Uterus (tissue), 4 donors: ENCODE results near the gene CDKN2C. TPM values are rescaled to one million over a fixed set of nuclear protein-coding genes. Genes with fewer than 3 reads are reported as not detected.
A peak's percentile ranks its signal among the peaks of the same experiment; 100 is the strongest.

Source experiments
- DNase-seq, 2 donors: peaks; one replicate each; pipeline ENCODE4 v3.0.0-alpha.2; 2019 to 2020
- H3K27ac ChIP-seq, 2 donors: fragments of 200-600 bp; sonication (generic); 1 replicate in 1 of 2; 2 replicates in 1 of 2; pipeline ENCODE4 v1.5.1; 2016 to 2018
- H3K27me3 ChIP-seq, 2 donors: fragments of 200-600 bp; sonication (generic); one replicate each; pipeline ENCODE4 v1.5.1; 2018 to 2019; ENCODE audit warnings: control low read depth in 1 of 2
- H3K36me3 ChIP-seq, 2 donors: fragments of 200-600 bp; sonication (generic); one replicate each; pipeline ENCODE4 v1.5.1; 2019; ENCODE audit warnings: control low read depth in 1 of 2
- H3K4me1 ChIP-seq, 2 donors: fragments of 200-600 bp; sonication (generic); one replicate each; pipeline ENCODE4 v1.5.1; 2018 to 2019; ENCODE audit warnings: control low read depth in 1 of 2
- H3K4me3 ChIP-seq, 2 donors: fragments of 200-600 bp; sonication (generic); 1 replicate in 1 of 2; 2 replicates in 1 of 2; pipeline ENCODE4 v1.5.1; 2018 to 2019; ENCODE audit warnings: mild to moderate bottlenecking in 1 of 2
- H3K9me3 ChIP-seq, 2 donors: fragments of 200-600 bp; sonication (generic); one replicate each; pipeline ENCODE4 v1.5.1; 2019; ENCODE audit warnings: control low read depth in 1 of 2
- CTCF ChIP-seq, 4 experiments: fragments of 200-600 bp in 2 of 4; fragments of 450-650 bp in 2 of 4; sonication (generic) in 2 of 4; IDR thresholded peaks; one replicate each; pipeline ENCODE4 v1.5.1; 2016 to 2019; ENCODE audit warnings: antibody characterized with exemption in 4 of 4, mild to moderate bottlenecking in 2 of 4, moderate library complexity in 1 of 4
- POLR2A ChIP-seq, 2 donors: fragments of 450-650 bp; IDR thresholded peaks; one replicate each; pipeline ENCODE4 v1.6.1; 2016; ENCODE audit warnings: antibody characterized with exemption in 2 of 2, mild to moderate bottlenecking in 1 of 2, moderate library complexity in 1 of 2
- intact Hi-C: fragments of 100-400 bp; cut with DNase I; formaldehyde crosslinking; loops from one replicate; pipeline ENCODE4 v1.15.1; 2023; ENCODE audit warnings: low total_unique reads
- total RNA-seq, 4 donors: library from RNA; depleted of rRNA in 3 of 4; stranded (reverse); fragments of >200 nt in 3 of 4; gene quantifications; one replicate each; pipeline versions ENCODE4 v1.1.0 to v1.2.4, GENCODE V29; 2014 to 2023
- donor health status: DM: yes; HTN: yes; CAD: no.

The CDKN2C gene
- total RNA-seq, 4 donors from 2014 or later: 13.4 to 103 (median 22.2) TPM

- DNase-seq: no peak
- H3K4me3 ChIP-seq: no peak overlapping the region
These were observed 15.0 kb downstream of the CDKN2C start for GRCh38 chr1:50985094-50985493.

GRCh38 chr1:50986653-50987052 is 16.6 kb downstream of the CDKN2C start:
- Histone ChIP-seq H3K27me3 (no peaks in the 10 kb centered on the region), H3K9me3 (no peaks in the 10 kb centered on the region), H3K36me3 (no peaks in the 10 kb centered on the region), H3K4me1 (no peaks in the 10 kb centered on the region), H3K4me3 (no peak overlapping the region), H3K27ac (no peak overlapping the region)
- intact Hi-C loops: no loop called here
- DNase-seq: no peak
- TF ChIP-seq CTCF (IDR thresholded peaks at IDR 0.05) (no peak), POLR2A (IDR thresholded peaks at IDR 0.05) (no peak)

More at GRCh38 chr1:50985094-50985493, 15.0 kb downstream of the CDKN2C start:
- TF ChIP-seq CTCF (IDR thresholded peaks at IDR 0.05) (no peak), POLR2A (IDR thresholded peaks at IDR 0.05) (no peak)
- Histone ChIP-seq H3K36me3 (no peaks in the 10 kb centered on the region), H3K9me3 (no peaks in the 10 kb centered on the region), H3K27me3 (no peaks in the 10 kb centered on the region), H3K27ac (peak overlapping the region; percentile 45 to 98), H3K4me1 (no peaks in the 10 kb centered on the region)
- intact Hi-C loops: no loop called here

- intact Hi-C loops: no loop called here
- Histone ChIP-seq H3K9me3 (no peaks in the 10 kb centered on the region), H3K36me3 (no peaks in the 10 kb centered on the region), H3K4me3 (no peak overlapping the region), H3K27me3 (no peaks in the 10 kb centered on the region), H3K27ac (no peak overlapping the region), H3K4me1 (no peaks in the 10 kb centered on the region)
- TF ChIP-seq POLR2A (IDR thresholded peaks at IDR 0.05) (no peak), CTCF (IDR thresholded peaks at IDR 0.05) (no peak)
- no peak for DNase-seq
These were observed 19.6 kb downstream of the CDKN2C start for GRCh38 chr1:50989694-50990093.

GRCh38 chr1:50992532-50993318 is 22.7 kb downstream of the CDKN2C start:
- Histone ChIP-seq H3K27ac (no peak overlapping the region), H3K27me3 (no peaks in the 10 kb centered on the region), H3K4me1 (no peaks in the 10 kb centered on the region), H3K36me3 (no peaks in the 10 kb centered on the region), H3K9me3 (no peaks in the 10 kb centered on the region), H3K4me3 (no peak overlapping the region)
- no peak for TF ChIP-seq POLR2A (IDR thresholded peaks at IDR 0.05)
- TF ChIP-seq CTCF (IDR thresholded peaks at IDR 0.05): no peak
- intact Hi-C loops: no loop called here
- no peak for DNase-seq

GRCh38 chr1:50993645-50994044 is 23.6 kb downstream of the CDKN2C start:
- no peak overlapping the region for H3K4me3 ChIP-seq
- TF ChIP-seq CTCF (IDR thresholded peaks at IDR 0.05) (no peak), POLR2A (IDR thresholded peaks at IDR 0.05) (no peak)
- no peaks in the 10 kb centered on the region for H3K27me3 ChIP-seq
- intact Hi-C loops: no loop called here
- DNase-seq: no peak
- H3K9me3 ChIP-seq: no peaks in the 10 kb centered on the region
- no peak overlapping the region for H3K27ac ChIP-seq
- no peaks in the 10 kb centered on the region for H3K4me1 ChIP-seq
- no peaks in the 10 kb centered on the region for H3K36me3 ChIP-seq
